ENCODE results near the gene NFIX. TPM values are rescaled to one million over a fixed set of nuclear protein-coding genes. Genes with fewer than 3 reads are reported as not detected.

The NFIX gene
- total RNA-seq, 1 donor from 2014 or later, result 8.4 TPM

GRCh38 chr19:13011653-13012389 is 16.5 kb downstream of the NFIX start:
- FAIRE-seq, result no peak
- H3K4me3 Mint-ChIP-seq (ENCODE audit: unreplicated experiment), result no peak overlapping the region
- H3K27ac ChIP-seq (ENCODE audit: low read depth, low read length), result peak overlapping the region; percentile 91

DNA sequence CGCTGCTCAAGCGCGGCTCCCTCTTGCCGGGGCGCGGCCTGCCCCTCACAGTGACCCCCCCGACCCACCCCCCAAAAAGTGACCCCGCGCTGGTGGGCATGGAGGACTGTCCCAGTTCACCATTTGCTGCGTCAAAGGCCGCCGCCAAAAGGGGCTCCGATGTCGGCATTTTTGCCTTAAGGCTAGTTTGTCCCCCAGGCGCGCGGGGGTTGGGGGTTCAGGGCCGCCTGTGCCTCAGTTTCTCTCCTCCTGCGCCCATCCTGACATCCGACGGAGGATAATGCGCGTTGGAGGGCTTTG is 17.1 kb downstream of the NFIX start:
- Mint-ChIP-seq H3K9me3 (ENCODE audit: unreplicated experiment) (peaks cover 10% of the 10 kb centered on the region), H3K36me3 (ENCODE audit: low read depth, unreplicated experiment) (no peaks in the 10 kb centered on the region), H3K4me3 (ENCODE audit: unreplicated experiment) (no peak overlapping the region), H3K27ac (ENCODE audit: unreplicated experiment) (peak overlapping the region; percentile 62), H3K27me3 (ENCODE audit: low read depth, unreplicated experiment) (peaks cover 81% of the 10 kb centered on the region), H3K4me1 (ENCODE audit: low read depth, unreplicated experiment) (peaks cover 31% of the 10 kb centered on the region)
- H3K27me3 ChIP-seq (ENCODE audit: insufficient read depth, low read length), result no peaks in the 10 kb centered on the region
- peak overlapping the region; percentile 91 for H3K27ac ChIP-seq (ENCODE audit: low read depth, low read length)
- H3K4me2 ChIP-seq (ENCODE audit: low read length), result peak overlapping the region; percentile 89
- no peaks in the 10 kb centered on the region for H3K36me3 ChIP-seq (ENCODE audit: insufficient read depth, low read length)
- TF ChIP-seq, protein P1, sequence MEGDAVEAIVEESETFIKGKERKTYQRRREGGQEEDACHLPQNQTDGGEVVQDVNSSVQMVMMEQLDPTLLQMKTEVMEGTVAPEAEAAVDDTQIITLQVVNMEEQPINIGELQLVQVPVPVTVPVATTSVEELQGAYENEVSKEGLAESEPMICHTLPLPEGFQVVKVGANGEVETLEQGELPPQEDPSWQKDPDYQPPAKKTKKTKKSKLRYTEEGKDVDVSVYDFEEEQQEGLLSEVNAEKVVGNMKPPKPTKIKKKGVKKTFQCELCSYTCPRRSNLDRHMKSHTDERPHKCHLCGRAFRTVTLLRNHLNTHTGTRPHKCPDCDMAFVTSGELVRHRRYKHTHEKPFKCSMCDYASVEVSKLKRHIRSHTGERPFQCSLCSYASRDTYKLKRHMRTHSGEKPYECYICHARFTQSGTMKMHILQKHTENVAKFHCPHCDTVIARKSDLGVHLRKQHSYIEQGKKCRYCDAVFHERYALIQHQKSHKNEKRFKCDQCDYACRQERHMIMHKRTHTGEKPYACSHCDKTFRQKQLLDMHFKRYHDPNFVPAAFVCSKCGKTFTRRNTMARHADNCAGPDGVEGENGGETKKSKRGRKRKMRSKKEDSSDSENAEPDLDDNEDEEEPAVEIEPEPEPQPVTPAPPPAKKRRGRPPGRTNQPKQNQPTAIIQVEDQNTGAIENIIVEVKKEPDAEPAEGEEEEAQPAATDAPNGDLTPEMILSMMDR (IDR thresholded peaks at IDR 0.05; ENCODE audit: insufficient read depth, low read depth, low read length), result no peak
- TF ChIP-seq EZH2 (IDR thresholded peaks at IDR 0.05; ENCODE audit: insufficient read depth, low read length), result no peak
- no peak for DNase-seq (ENCODE audit: low read depth)
- H3K79me2 ChIP-seq (ENCODE audit: insufficient read depth, low read length), result peaks cover 98% of the 10 kb centered on the region
- peaks cover 64% of the 10 kb centered on the region for H3K4me1 ChIP-seq (ENCODE audit: insufficient read depth, low read length)
- H3K9ac ChIP-seq (ENCODE audit: low read length), result peak overlapping the region; percentile 87
- H4K20me1 ChIP-seq (ENCODE audit: insufficient read depth, low read length), result peaks cover 46% of the 10 kb centered on the region
- no peak for FAIRE-seq
- peak overlapping the region; percentile 45 for H2AFZ ChIP-seq (ENCODE audit: low read depth, low read length)
- H3K9me3 ChIP-seq (ENCODE audit: insufficient read depth, low read depth, low read length), result no peaks in the 10 kb centered on the region
- peak overlapping the region; percentile 50 for H3K4me3 ChIP-seq (ENCODE audit: insufficient read depth, low read depth, low read length)

More at GRCh38 chr19:13011653-13012389, 16.5 kb downstream of the NFIX start:
- Histone ChIP-seq H3K9ac (ENCODE audit: low read length) (no peak overlapping the region), H3K4me3 (ENCODE audit: insufficient read depth, low read depth, low read length) (no peak overlapping the region), H4K20me1 (ENCODE audit: insufficient read depth, low read length) (peaks cover 51% of the 10 kb centered on the region), H3K36me3 (ENCODE audit: insufficient read depth, low read length) (no peaks in the 10 kb centered on the region), H3K27me3 (ENCODE audit: insufficient read depth, low read length) (no peaks in the 10 kb centered on the region), H3K9me3 (ENCODE audit: insufficient read depth, low read depth, low read length) (no peaks in the 10 kb centered on the region), H3K4me1 (ENCODE audit: insufficient read depth, low read length) (peaks cover 59% of the 10 kb centered on the region), H2AFZ (ENCODE audit: low read depth, low read length) (no peak overlapping the region), H3K79me2 (ENCODE audit: insufficient read depth, low read length) (peaks cover 98% of the 10 kb centered on the region), H3K4me2 (ENCODE audit: low read length) (peak overlapping the region; percentile 11)
- H3K27me3 Mint-ChIP-seq (ENCODE audit: low read depth, unreplicated experiment), result peaks cover 81% of the 10 kb centered on the region
- DNase-seq (ENCODE audit: low read depth), result no peak
- H3K36me3 Mint-ChIP-seq (ENCODE audit: low read depth, unreplicated experiment), result no peaks in the 10 kb centered on the region
- H3K4me1 Mint-ChIP-seq (ENCODE audit: low read depth, unreplicated experiment), result peaks cover 27% of the 10 kb centered on the region
- H3K9me3 Mint-ChIP-seq (ENCODE audit: unreplicated experiment), result peaks cover 10% of the 10 kb centered on the region
- H3K27ac Mint-ChIP-seq (ENCODE audit: unreplicated experiment), result no peak overlapping the region
- TF ChIP-seq EZH2 (IDR thresholded peaks at IDR 0.05; ENCODE audit: insufficient read depth, low read length), result peak; percentile 60
- TF ChIP-seq, protein P1 (IDR thresholded peaks at IDR 0.05; ENCODE audit: insufficient read depth, low read depth, low read length), result no peak

Measured in astrocyte (in vitro differentiated cells and primary cell).